PC-3 (cell line): Measurements from ENCODE around the gene IRF2.

Source experiments
- EZH2phosphoT487 ChIP-seq: fragments of 300-600 bp; sonication (generic); IDR thresholded peaks from 2 replicates; pipeline ENCODE4 v1.6.1; 2018; ENCODE audit warnings: mild to moderate bottlenecking, antibody characterized with exemption, low read length, borderline replicate concordance
- TF ChIP-seq, protein P1 (sequence below): fragments of 300-600 bp; sonication (generic); conservative IDR thresholded peaks from 2 replicates; pipeline ENCODE4 v1.5.1; 2017; ENCODE audit warnings: antibody characterized with exemption, low read depth, mild to moderate bottlenecking, low read length

DNA sequence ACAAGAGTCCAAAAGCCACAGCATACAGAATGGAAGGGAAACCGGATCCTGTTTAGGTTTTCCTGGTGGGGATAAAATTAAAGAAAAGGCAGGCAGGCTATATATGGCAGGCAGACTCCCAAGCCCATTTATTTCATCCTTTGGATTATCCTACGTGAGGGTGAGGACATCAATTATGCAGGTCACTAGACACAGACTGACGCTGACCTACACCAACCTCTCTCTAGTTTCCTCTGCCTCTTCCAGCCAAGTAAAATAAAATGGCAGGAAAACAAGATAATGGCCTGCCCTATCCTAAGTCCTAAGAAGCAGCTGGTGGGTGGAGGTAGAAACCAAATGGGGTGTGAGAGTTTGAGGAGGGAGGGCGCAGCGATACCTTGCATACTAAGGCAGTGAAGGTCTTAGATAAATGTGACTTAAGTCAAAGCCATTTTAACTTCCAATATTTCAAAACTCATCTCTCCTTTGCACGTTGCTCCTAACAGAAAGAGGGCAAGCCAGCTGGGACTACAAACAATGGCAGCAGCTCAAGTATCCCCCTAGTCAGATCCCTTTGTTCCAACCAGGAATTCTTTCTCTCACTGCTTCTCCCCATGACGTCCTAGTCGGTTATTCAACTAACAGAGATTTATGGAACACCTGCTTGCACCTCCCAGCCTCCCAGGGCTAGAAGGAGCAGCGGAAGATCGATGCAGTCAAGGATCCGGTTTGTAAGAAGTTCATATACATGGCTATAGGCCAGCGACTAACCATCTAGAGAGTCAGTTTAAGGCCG lies 72.8 kb downstream of the IRF2 start:
- TF ChIP-seq, protein P1, sequence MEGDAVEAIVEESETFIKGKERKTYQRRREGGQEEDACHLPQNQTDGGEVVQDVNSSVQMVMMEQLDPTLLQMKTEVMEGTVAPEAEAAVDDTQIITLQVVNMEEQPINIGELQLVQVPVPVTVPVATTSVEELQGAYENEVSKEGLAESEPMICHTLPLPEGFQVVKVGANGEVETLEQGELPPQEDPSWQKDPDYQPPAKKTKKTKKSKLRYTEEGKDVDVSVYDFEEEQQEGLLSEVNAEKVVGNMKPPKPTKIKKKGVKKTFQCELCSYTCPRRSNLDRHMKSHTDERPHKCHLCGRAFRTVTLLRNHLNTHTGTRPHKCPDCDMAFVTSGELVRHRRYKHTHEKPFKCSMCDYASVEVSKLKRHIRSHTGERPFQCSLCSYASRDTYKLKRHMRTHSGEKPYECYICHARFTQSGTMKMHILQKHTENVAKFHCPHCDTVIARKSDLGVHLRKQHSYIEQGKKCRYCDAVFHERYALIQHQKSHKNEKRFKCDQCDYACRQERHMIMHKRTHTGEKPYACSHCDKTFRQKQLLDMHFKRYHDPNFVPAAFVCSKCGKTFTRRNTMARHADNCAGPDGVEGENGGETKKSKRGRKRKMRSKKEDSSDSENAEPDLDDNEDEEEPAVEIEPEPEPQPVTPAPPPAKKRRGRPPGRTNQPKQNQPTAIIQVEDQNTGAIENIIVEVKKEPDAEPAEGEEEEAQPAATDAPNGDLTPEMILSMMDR = no peak
- TF ChIP-seq EZH2phosphoT487 = no peak
